HEK293 (cell line): Measurements from ENCODE around the gene ATG101.

ENCODE experiments used
- CTCF ChIA-PET: fragments of 350-600 bp; formaldehyde crosslinking; extraction: SDS; loops from one replicate; lab custom pipeline; 2021; ENCODE audit warnings: antibody characterized with exemption; lab: Yijun Ruan, JAX
- POLR2A ChIA-PET: fragments of 300-600 bp; formaldehyde crosslinking; extraction: SDS; loops from one replicate; lab custom pipeline; 2020; ENCODE audit warnings: antibody characterized with exemption, inconsistent platforms; lab: Yijun Ruan, JAX
- H3K27ac ChIP-seq: fragments of 200-500 bp; sonication (Bioruptor generic); 2 replicates; pipeline ENCODE4 v1.5.1; 2014; ENCODE audit warnings: low read depth, low read length, control low read depth, inconsistent platforms; ENCODE audit errors: extremely low read depth
- H3K36me3 ChIP-seq, 2 experiments: fragments of 200-500 bp in 1 of 2; sonication (Bioruptor generic) in 1 of 2; 1 replicate in 1 of 2; 2 replicates in 1 of 2; pipeline ENCODE4 v1.5.1; 2014 to 2017; ENCODE audit warnings: inconsistent platforms in 2 of 2, low read length in 2 of 2; ENCODE audit not compliant: control insufficient read depth in 2 of 2, insufficient read depth in 1 of 2
- H3K4me1 ChIP-seq: fragments of 200-500 bp; sonication (Bioruptor generic); 2 replicates; pipeline ENCODE4 v1.5.1; 2014; ENCODE audit warnings: mild to moderate bottlenecking, low read length, inconsistent platforms; ENCODE audit not compliant: control insufficient read depth, insufficient read depth
- H3K4me3 ChIP-seq: 2 replicates; pipeline ENCODE4 v1.5.1; 2011; ENCODE audit warnings: low read depth, mild to moderate bottlenecking, control low read depth, low read length, moderate library complexity
- H3K9me3 ChIP-seq: fragments of 200-500 bp; sonication (Bioruptor generic); 2 replicates; pipeline ENCODE4 v1.5.1; 2014; ENCODE audit warnings: low read depth, low read length, inconsistent platforms; ENCODE audit not compliant: control insufficient read depth, insufficient read depth
- ATF2 ChIP-seq: fragments of 450-650 bp; formaldehyde crosslinking; IDR thresholded peaks from 2 replicates; pipeline ENCODE4 v1.5.1; 2016; ENCODE audit warnings: missing biosample characterization, missing genetic modification characterization, low read depth
- GLI4 ChIP-seq: fragments of 450-650 bp; formaldehyde crosslinking; IDR thresholded peaks from 2 replicates; pipeline ENCODE4 v1.5.1; 2016; ENCODE audit warnings: missing biosample characterization, missing genetic modification characterization
- HOXC10 ChIP-seq: sonication (generic); formaldehyde crosslinking; IDR thresholded peaks from 2 replicates; pipeline ENCODE4 v1.8.1; 2023; ENCODE audit warnings: mild to moderate bottlenecking, missing genetic modification reagents
- KLF16 ChIP-seq: fragments of 450-650 bp; formaldehyde crosslinking; IDR thresholded peaks from 2 replicates; pipeline ENCODE4 v1.5.1; 2017; ENCODE audit warnings: missing biosample characterization, missing genetic modification characterization
- OSR2 ChIP-seq: fragments of 450-650 bp; formaldehyde crosslinking; IDR thresholded peaks from 2 replicates; pipeline ENCODE4 v1.5.1; 2016; ENCODE audit warnings: missing biosample characterization, missing genetic modification characterization
- SCRT2 ChIP-seq: fragments of 450-650 bp; formaldehyde crosslinking; IDR thresholded peaks from 2 replicates; pipeline ENCODE4 v1.5.1; 2016; ENCODE audit warnings: missing biosample characterization, missing genetic modification characterization
- ZNF146 ChIP-seq: fragments of 450-650 bp; formaldehyde crosslinking; IDR thresholded peaks from 2 replicates; pipeline ENCODE4 v1.5.1; 2016; ENCODE audit warnings: missing biosample characterization, missing genetic modification characterization
- ZNF280D ChIP-seq: fragments of 450-650 bp; formaldehyde crosslinking; IDR thresholded peaks from 2 replicates; pipeline ENCODE4 v1.5.1; 2016; ENCODE audit warnings: missing biosample characterization, missing genetic modification characterization
- ZNF302 ChIP-seq: fragments of 450-650 bp; formaldehyde crosslinking; IDR thresholded peaks from 2 replicates; pipeline ENCODE4 v1.5.1; 2016; ENCODE audit warnings: missing biosample characterization, missing genetic modification characterization, low read depth
- ZNF423 ChIP-seq: fragments of 450-650 bp; formaldehyde crosslinking; IDR thresholded peaks from 2 replicates; pipeline ENCODE4 v1.5.1; 2016; ENCODE audit warnings: missing biosample characterization, missing genetic modification characterization
- ZNF473 ChIP-seq: fragments of 450-650 bp; formaldehyde crosslinking; IDR thresholded peaks from 2 replicates; pipeline ENCODE4 v1.5.1; 2017; ENCODE audit warnings: missing biosample characterization, missing genetic modification characterization
- ZNF488 ChIP-seq: fragments of 450-650 bp; formaldehyde crosslinking; IDR thresholded peaks from 2 replicates; pipeline ENCODE4 v1.5.1; 2016; ENCODE audit warnings: missing biosample characterization, missing genetic modification characterization
- ZNF514 ChIP-seq: fragments of 450-650 bp; formaldehyde crosslinking; IDR thresholded peaks from 2 replicates; pipeline ENCODE4 v1.5.1; 2016; ENCODE audit warnings: missing biosample characterization, missing genetic modification characterization
- ZNF596 ChIP-seq: fragments of 450-650 bp; IDR thresholded peaks from 2 replicates; pipeline ENCODE4 v1.5.0; 2018; ENCODE audit warnings: missing biosample characterization, mild to moderate bottlenecking, missing genetic modification characterization, moderate library complexity
- ZNF624 ChIP-seq: fragments of 450-650 bp; formaldehyde crosslinking; IDR thresholded peaks from 2 replicates; pipeline ENCODE4 v1.5.1; 2017; ENCODE audit warnings: missing biosample characterization, missing genetic modification characterization
- ZNF76 ChIP-seq: fragments of 450-650 bp; formaldehyde crosslinking; IDR thresholded peaks from 2 replicates; pipeline ENCODE4; 2016; ENCODE audit warnings: low read depth, missing biosample characterization, missing genetic modification characterization, borderline replicate concordance
- ZNF777 ChIP-seq: fragments of 450-650 bp; formaldehyde crosslinking; IDR thresholded peaks from 2 replicates; pipeline ENCODE4 v1.5.1; 2017; ENCODE audit warnings: missing biosample characterization, missing genetic modification characterization, borderline replicate concordance
- ZNF785 ChIP-seq: fragments of 450-650 bp; formaldehyde crosslinking; IDR thresholded peaks from 2 replicates; pipeline ENCODE4 v1.5.1; 2016; ENCODE audit warnings: missing biosample characterization, missing genetic modification characterization
- ZSCAN23 ChIP-seq: fragments of 450-650 bp; formaldehyde crosslinking; IDR thresholded peaks from 2 replicates; pipeline ENCODE4 v1.5.1; 2016; ENCODE audit warnings: missing biosample characterization, missing genetic modification characterization
- TF ChIP-seq, protein P1 (sequence below): fragments of 450-650 bp; formaldehyde crosslinking; IDR thresholded peaks from 2 replicates; pipeline ENCODE4 v1.5.1; 2016; ENCODE audit warnings: missing biosample characterization, missing genetic modification characterization

Gene ATG101

GRCh38 chr12:52062167-52063081 lies 7.4 kb upstream of the ATG101 start:
- TF ChIP-seq ZNF596 (tag by site-specific recombination) (no peak), ZNF514 (tag by site-specific recombination) (no peak), HOXC10 (no peak), GLI4 (tag by site-specific recombination) (no peak), KLF16 (no peak), ZNF473 (tag by site-specific recombination) (no peak), ZNF624 (tag by site-specific recombination) (no peak), ZNF146 (tag by site-specific recombination) (no peak), ZNF423 (tag by site-specific recombination) (no peak), ZNF777 (tag by site-specific recombination) (no peak), ATF2 (tag by site-specific recombination) (no peak), ZNF280D (tag by site-specific recombination) (no peak), SCRT2 (tag by site-specific recombination) (no peak), ZNF488 (tag by site-specific recombination) (no peak), ZNF76 (tag by site-specific recombination) (no peak), ZNF785 (no peak), ZNF302 (tag by site-specific recombination) (no peak), OSR2 (no peak), ZSCAN23 (tag by site-specific recombination) (no peak)
- TF ChIP-seq, protein P1, sequence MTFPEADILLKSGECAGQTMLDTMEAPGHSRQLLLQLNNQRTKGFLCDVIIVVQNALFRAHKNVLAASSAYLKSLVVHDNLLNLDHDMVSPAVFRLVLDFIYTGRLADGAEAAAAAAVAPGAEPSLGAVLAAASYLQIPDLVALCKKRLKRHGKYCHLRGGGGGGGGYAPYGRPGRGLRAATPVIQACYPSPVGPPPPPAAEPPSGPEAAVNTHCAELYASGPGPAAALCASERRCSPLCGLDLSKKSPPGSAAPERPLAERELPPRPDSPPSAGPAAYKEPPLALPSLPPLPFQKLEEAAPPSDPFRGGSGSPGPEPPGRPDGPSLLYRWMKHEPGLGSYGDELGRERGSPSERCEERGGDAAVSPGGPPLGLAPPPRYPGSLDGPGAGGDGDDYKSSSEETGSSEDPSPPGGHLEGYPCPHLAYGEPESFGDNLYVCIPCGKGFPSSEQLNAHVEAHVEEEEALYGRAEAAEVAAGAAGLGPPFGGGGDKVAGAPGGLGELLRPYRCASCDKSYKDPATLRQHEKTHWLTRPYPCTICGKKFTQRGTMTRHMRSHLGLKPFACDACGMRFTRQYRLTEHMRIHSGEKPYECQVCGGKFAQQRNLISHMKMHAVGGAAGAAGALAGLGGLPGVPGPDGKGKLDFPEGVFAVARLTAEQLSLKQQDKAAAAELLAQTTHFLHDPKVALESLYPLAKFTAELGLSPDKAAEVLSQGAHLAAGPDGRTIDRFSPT = no peak
- no peaks in the 10 kb centered on the region for H3K9me3 ChIP-seq
- H3K4me3 ChIP-seq = no peak overlapping the region
- no peak overlapping the region for H3K27ac ChIP-seq
- ChIA-PET POLR2A (no interaction called here), CTCF (interaction anchor here (0.6 to 34.8 kb wide), 5 partner anchors 20 to 70 kb away, joined by 3 to 794 read pairs (median 3); no protein-coding TSS in a partner anchor)
- peaks cover 0 to 13% of the 10 kb centered on the region in 2 experiments; a peak in 1 of 3 replicates for H3K36me3 ChIP-seq
- no peaks in the 10 kb centered on the region for H3K4me1 ChIP-seq
